GM19035 (cell line): ENCODE results near the gene RUSF1.
"Not testable (repeated sequence)": the region's sequence is repeated elsewhere in the genome, so short reads cannot be mapped to it uniquely, and the experiment has no call there.

Experiments
- ATAC-seq: cut with Tn5 transposase; IDR thresholded peaks from one replicate; pipeline ENCODE4 v1.9.1; 2021; ENCODE audit not compliant: unreplicated experiment

Gene RUSF1

DNA sequence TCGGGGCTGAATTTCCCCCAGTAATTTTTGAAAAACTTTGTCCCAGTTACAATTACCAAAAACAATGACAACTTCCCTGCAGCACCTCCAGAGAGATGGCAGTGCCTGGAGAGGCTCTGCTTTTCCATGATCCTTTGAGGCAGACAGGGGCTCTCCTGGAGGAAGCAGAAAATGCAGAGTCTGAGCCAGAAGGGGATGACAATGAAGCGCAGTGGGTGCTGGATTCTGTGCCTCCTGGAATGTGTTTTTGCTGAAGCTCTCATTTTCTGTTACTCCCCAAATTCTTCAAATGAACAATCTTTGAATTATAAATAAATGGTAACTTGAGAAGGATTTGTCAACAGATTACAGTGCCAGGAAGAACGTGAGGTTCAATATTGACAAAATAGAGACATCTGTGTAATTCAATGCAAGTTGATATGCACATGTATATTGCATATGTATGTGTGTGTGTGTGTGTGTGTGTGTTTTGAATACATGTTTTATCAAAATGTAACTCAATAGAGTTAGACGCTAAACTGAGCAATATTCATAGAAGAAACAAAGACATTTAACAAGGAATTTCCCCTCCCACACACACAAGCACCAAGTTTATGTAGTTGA lies 9.7 kb upstream of the RUSF1 start:
- no peak for ATAC-seq

DNA sequence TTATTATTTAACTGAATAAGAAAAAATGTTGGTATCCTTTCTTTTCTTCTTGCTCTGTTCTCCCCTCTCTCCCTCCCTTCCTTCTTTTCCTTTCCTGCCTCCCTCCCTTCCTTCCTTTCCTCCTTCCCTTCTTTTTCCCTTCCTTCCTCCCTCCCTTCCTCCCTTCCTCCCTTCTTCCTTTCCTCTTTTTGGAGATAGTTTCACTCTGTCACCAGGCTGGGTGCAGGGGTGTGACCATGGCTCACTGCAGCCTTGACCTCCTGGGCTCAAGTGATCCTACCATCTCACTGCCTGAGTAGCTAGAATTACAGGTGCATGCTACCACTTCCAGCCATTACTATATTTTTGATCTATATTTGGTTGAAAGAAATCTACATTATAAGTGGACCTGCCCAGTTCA lies 5.7 kb upstream of the RUSF1 start:
- no peak for ATAC-seq

DNA sequence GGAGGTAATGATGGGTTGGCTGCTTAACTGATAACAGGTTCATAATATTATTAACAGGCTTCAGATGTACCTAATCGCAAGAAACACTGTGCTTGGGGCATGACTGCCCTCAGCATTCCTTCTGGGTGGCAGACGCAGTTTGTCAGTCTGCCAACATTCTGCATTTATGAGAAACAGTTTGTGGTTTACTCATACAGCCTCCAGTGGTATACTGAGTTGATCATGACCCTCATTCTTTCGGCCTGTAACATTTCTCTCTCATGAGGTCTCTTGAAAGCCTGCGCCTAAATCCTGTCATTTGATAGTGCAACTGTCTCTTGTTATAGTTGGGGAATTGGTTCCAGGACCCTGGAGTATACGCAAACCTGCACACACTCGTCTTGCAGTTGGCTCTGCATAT lies 4.9 kb upstream of the RUSF1 start:
- ATAC-seq: no peak

DNA sequence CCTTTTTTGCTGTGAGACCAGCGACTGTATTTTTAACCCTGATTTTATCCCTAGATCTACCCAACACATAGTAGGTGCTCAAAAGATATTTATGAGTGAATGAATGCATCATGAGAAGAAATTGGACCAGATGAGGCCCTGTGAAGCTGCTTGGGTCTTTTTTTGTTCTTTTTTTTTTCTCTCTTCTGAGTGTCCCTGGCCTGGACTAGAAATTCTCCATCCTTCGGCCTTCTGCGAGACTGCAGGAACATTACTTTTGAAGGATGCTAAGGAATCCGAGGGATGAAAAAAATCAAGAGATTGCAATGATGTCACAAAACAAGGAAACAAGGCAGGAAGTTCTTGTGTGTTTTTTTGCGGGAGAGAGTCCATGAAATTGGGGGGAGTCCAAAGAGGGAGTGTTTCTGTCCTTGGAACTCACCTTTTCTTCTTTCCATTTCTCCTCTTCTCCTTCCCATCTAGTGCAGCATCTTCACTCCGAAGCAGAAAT lies 560 bp upstream of the RUSF1 start:
- peak; percentile 5 for ATAC-seq

DNA sequence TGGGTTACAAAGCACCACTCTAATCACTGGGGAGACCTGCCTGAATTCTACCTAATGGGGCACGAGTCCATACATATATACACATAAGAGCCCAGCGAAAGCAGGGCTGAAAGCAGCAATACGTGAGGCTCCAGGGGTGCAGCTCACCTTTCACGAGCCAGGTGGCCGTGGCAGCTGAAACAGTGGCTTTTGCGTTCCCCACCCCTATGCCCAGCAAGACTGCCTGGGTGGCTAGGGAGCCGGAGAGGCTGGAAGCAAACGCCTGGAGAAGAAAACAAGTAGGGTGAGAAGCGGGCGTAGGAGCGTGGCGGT lies 618 bp downstream of the RUSF1 start:
- peak; percentile 2 for ATAC-seq

DNA sequence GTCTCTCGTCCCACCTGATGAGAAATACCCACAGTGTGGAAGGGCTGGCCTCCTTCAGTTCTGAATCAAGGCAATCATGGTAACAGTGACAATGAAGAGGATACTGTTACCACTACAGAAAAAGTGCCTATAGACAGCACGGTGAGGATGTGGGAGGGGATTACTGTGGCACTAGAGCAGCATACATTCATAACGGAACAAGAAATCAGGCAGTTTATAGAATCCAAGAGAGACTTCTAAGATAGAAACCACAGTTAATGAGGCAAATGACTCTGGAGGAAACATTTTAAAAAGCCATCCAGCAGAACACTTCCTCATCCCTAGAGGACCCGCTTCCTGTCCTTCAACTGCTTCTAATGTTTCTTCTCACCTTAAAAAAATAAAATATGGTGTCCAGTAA lies 2.7 kb downstream of the RUSF1 start:
- no peak for ATAC-seq

DNA sequence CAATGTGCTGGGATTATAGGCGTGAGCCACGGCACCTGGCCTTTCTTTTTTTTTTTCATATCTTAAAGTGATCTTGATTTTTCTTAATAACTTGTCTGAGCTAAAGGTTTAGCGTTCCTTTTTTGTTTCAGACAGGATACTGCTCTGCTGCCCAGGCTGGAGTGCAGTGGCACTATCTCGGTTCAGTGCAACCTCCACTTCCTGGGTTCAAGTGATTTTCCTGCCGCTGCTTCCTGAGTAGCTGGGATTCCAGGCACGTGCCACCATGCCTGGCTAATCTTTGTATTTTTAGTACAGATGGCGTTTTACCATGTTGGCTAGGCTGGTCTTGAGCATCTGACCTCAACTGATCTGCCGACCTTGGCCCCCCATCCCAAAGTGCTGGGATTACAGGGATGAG lies 4.0 kb downstream of the RUSF1 start:
- ATAC-seq: no peak

DNA sequence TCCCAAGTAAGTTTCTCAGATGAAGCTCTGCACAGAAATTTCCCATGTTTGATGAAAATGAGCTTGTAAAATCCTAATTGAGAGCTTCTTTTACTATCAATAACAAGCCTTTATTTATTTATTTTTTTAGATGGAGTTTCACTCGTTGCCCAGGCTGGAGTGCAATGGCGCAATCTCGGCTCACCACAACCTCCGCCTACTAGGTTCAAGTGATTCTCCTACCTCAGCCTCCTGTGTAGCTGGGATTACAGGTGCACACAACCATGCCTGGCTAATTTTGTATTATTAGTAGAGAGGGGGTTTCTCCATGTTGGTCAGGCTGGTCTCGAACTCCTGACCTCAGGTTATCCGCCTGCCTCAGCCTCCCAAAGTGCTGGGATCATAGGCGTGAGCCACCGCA lies 4.6 kb downstream of the RUSF1 start:
- ATAC-seq: not testable (repeated sequence)

DNA sequence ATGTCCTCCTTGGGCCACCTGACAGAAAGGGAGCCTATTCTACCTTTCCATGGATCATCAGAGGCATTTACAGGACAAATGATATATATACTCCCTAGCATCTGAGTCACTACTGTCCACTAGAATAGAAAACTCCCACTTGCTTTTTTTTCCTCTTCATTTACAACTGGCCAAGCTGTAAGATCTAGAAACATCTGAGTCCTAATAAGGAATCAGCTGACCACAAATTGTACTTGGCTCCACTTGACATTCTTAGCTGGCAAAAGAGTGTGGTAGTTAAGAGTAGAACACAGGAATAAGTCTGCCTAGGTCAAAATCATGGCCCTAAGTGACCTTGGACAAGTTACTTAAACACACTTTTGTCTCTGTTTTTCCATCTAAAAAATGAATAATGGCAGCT lies 5.2 kb downstream of the RUSF1 start:
- ATAC-seq: no peak

DNA sequence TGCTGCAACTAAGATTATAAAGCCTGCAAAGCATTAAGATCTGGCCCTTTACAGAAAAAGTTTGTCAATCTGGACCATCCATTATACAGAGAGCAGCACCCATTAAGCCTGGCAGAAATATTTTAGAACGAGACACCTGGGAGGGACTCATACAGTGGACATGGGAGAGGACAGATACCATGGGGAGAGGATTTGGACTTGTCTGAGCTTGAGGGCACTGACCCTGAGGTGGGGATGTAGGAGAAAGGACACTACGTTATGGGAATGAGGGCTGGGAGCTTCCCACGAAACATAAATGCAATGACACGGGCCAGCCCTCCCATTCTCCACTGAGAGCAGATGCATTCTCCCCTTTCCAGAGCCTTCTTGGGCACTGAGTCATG lies 6.2 kb downstream of the RUSF1 start:
- ATAC-seq: no peak

DNA sequence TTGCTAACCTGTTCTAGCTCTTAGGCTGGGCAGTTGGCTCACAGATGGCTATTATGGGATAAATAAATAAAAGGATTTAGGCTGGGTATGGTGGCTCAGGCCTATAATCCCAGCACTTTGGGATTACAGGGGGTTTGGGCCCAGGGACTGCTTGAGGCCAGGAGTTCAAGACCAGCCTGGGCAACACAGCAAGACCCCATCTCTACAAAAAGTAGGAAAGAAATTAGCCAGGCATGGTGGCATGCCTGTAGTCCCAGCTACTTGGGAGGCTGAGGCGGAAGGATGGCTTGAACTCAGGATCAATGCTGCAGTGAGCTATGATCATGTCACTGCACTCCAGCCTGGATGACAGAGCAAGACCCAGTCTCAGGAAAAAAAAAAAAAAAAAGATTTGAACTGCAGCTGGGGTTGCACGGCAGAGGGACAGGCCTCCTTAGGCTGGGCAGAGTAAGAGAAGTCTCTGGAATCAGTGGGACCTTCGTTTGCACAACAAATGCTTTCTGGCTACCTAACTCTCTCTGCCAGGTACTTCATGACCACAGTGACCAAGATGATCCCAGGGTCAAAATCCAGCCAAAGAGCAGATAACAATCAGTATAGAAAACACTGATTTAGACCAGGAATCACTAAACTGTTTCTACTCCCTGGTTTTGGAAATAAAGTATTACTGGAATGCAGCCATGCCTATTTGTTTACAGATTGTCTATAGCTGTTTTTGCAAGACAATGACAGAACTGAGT lies 6.8 kb downstream of the RUSF1 start:
- no peak for ATAC-seq

DNA sequence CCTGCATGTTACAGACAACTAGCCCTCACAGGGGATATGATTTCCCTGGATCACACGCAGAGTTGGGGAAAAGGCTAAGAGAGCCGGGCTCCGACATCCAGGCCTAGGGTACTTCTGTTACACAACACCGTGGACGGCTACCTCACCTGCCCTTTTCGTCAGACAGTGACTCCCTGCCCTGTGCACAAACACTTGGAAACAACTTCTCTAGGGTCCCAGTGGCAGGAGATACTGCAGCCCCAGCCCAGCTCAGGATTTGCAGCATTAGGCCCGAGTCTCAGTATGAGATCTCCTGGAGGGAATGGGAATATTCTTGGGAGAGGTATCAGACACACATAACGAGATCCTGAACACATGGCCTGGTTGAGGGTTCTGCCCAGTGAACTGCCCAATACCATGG lies 8.3 kb downstream of the RUSF1 start:
- ATAC-seq: no peak

DNA sequence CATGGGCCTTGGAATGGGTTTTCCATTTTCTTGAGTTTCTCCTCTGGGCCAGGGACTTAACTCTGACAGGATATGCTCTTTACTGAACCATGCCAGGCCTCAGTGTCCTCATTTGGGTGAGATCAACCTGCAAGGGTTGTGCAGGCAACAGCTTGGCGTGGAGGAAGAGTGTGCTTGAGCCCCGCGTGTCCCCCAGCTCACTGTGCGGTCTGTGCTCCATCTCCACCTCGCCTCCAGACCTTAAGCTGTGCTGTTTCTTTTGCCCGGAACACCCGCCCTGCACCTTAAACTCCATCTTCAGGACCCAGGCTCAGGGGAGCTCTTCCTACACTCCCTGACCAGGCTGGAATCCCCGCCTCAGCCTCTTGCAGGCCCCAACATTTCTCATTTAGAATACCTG lies 9.7 kb downstream of the RUSF1 start:
- ATAC-seq: no peak

DNA sequence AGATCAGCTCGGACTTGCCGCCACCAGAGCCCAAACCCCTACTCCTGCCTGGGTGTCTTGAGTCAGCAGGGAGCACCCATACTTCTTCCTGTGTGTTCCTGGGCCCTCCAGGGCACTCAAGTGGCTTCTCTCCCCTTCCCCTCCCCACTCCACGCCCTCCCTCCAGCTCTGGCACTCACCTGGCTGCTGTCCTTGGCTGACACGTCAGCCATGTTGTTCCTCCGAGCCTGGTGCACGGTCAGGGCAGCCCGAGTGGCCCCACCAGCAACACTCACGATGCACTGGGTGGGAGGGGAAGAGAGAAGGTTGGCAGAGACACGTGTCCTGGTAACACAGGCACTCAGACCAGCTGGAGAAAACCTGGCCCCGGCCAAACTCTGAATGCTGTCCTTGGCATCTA lies 11.5 kb downstream of the RUSF1 start:
- no peak for ATAC-seq

DNA sequence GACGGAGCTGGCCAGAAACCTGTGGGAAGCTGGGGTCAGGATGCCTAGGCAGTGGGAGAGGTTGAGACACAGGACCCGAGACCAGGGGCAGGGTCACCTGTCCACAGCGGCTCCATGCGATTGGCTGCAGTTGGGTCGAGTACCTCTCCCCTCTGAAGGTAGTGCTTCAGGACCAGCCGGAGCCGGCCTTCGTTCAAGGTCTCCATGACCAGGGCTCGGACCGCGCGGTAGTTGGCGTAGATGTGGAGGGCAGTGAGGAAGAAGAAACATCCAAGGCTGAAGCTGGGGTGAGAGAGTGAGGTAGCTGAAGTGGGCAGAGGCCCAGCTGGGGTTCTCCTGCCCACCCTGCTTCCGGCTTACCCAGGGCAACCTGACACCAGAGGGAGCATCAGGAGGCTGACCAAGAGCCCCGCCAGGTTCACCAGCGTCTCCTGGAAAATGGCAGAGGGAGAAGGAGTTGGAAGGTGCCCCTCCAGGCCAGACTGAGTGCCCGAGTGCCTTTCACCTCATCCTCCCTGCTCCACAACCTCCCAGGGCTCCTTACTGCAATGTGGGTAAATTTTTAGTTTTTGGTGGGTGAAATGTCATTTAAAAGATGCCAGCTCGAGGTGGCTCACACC lies 14.6 kb downstream of the RUSF1 start:
- no peak for ATAC-seq

DNA sequence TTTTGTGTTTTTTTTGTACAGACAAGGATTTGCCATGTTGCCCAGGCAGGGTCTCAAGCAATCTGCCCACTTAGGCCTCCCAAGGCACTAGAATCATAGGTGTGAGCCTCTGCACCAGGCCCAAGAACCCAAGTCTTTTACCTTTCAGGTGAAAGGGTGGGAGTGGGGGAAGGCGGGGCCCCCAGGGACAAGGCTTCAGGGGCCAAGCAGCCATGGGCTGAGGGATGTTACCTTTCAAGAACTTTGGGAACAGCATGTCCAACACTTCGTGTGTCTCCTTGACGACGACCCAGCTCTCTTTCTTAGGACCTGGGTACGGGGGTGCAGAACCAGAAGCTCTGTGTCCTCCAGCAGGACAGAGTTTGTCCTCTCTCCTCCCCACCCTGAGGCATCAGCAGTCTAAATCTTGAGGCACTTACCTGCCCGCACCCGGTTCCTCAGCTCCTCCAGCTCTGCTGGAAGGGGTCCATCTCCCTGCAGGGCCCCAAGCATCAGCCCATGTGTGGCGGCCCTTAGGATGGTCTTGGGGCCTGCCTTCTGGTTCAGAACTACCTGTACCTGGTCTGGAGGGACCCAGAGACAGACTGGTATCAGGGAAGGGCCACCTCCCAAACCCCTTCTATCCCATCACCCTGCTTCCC lies 16.3 kb downstream of the RUSF1 start:
- no peak for ATAC-seq

DNA sequence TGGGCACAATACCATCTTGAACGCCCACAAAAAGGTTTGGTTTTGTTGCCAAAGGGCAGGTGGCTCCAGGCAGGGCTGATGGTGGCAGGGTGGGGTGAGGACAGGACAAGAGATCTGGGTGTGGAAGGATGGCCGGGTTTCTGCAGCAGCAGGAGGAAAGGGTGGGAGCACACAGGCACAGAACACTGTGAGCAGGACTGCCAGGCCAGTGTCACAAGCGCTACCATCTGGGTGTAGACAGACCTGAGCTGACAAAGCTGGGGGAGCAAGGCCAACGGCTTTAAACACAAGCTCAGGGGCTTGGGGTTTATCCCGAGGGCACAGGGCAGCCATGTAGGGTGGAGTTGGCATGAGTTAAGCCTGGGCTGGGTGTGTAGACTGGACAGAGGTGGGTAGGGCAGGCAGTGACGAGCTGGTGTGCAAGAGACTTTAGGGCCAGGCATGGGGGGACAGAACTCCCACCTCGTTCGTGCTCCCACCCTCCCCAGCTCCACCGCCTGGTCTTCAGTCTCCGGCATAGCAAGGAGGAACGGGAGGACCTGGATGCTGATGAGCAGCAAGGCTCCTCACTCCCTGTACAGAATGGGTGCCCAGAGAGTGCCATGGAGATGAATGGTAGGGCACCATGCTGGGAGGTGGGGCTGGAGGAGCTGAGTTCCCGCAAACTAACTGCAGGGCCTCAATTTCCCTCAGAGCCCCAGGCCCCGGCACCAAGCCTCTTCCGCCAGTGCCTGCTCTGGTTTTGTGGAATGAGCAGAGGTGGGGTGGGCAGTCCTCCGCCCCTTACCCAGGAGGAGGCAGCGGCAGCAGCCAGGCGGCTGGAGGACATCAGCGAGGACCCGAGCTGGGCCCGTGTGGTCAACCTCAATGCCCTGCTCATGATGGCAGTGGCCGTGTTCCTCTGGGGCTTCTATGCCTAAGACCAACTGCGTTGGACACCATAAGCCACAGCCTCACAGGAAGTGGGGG lies 18.3 kb downstream of the RUSF1 start:
- ATAC-seq: no peak

DNA sequence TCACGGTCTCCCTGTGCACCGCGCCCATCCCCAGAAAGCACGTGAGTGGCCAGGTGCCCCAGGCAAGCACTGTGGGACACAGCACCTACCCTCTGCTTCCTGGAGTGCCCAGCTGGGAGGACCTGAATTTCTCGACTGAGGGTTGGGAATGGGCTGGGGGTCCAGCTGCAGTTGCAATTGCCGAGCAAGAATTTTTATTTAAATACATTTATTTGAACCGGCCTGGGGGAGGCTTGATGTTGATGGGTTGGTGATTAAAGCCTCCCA lies 19.0 kb downstream of the RUSF1 start:
- ATAC-seq: no peak

DNA sequence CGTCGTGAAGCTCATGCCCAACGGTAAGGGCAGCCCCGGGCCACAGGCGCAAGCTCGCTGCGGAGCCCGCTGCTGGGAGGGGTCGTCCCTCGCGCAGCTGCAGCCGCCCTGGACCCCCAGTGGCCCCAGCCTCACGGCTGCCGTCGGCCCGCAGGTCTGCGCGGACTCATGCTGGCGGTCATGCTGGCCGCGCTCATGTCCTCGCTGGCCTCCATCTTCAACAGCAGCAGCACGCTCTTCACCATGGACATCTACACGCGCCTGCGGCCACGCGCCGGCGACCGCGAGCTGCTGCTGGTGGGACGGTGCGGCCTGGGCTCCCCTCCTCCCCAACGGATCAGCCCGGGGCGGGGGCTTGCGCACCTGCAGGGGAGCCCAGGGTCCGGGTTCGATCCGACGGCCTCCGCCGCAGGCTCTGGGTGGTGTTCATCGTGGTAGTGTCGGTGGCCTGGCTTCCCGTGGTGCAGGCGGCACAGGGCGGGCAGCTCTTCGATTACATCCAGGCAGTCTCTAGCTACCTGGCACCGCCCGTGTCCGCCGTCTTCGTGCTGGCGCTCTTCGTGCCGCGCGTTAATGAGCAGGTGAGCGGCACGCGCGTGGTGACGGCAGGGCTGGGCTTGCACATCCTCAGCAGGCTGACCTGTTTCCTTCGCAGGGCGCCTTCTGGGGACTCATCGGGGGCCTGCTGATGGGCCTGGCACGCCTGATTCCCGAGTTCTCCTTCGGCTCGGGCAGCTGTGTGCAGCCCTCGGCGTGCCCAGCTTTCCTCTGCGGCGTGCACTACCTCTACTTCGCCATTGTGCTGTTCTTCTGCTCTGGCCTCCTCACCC lies 19.5 kb downstream of the RUSF1 start:
- no peak for ATAC-seq

DNA sequence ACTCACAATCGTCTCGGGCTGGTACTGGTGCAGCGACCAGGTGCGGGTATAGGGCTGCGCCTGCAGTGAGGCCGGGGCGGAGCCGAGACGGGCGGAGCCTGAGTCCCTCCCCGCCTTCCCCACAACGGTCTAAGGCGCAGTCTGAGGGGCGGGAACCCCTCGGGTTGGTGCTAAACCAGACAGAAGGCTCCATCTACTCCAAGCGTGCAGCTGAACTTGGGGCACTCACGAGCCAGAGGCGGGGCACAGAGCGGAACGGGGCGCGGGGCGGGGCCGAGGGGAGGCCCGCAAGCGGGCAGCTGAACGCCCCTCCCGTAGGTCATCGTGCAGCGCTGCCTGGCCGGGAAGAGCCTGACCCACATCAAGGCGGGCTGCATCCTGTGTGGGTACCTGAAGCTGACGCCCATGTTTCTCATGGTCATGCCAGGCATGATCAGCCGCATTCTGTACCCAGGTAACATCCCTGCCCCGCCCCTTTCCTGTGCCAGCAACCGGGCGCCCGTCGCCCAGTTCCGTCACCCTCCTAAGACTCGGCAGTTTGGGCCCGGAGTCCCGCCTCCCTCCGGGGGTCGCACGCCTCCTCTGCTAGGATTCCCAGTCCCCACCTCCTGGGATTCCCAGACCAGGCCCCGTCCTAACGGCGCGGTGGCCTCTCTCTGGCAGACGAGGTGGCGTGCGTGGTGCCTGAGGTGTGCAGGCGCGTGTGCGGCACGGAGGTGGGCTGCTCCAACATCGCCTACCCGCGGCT lies 20.3 kb downstream of the RUSF1 start:
- ATAC-seq: peak; percentile 90
